ENCODE measurements around the gene NDUFS8. TPM values are rescaled to one million over a fixed set of nuclear protein-coding genes. Genes with fewer than 3 reads are reported as not detected.

The NDUFS8 gene
- total RNA-seq, 1 donor from 2014 or later, result 93.7 TPM

DNA sequence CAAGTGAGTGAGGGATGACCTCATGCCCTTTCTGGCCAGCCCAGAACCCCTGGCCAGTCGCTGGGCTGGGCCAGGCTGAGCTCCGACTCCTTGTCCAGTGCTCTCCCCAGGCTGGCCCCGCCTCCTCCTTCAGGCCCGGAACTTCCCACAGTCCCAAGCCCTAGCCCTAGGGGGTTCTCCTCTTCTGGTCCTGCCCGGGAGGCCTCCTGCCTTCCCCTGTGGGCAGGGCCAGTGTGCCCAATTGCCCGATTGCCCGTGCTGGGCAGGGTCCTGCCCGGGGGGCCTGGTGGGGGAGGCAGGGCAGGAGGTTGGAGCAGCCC lies 12.5 kb downstream of the NDUFS8 start:
- ChIA-PET CTCF (interaction anchor here (1.5 kb wide), 1 partner anchor 166 kb away, joined by 4 read pairs; no protein-coding TSS in a partner anchor), POLR2A (interaction anchor here (3.5 kb wide), 1 partner anchor 12 kb away, joined by 12 read pairs; the partner anchor contains the start of gene NDUFS8)
- intact Hi-C loops (cut with micrococcal nuclease), result no loop called here
- Mint-ChIP-seq H3K36me3 (ENCODE audit: low read depth) (peaks cover 41% of the 10 kb centered on the region), H3K27ac (no peak overlapping the region), H3K4me3 (no peak overlapping the region), H3K4me1 (peaks cover 26% of the 10 kb centered on the region), H3K27me3 (no peaks in the 10 kb centered on the region), H3K9me3 (no peaks in the 10 kb centered on the region)
- no peak for ATAC-seq (ENCODE audit: low read depth)
- no peak for TF ChIP-seq CTCF (IDR thresholded peaks at IDR 0.05)
- no peak for DNase-seq

DNA sequence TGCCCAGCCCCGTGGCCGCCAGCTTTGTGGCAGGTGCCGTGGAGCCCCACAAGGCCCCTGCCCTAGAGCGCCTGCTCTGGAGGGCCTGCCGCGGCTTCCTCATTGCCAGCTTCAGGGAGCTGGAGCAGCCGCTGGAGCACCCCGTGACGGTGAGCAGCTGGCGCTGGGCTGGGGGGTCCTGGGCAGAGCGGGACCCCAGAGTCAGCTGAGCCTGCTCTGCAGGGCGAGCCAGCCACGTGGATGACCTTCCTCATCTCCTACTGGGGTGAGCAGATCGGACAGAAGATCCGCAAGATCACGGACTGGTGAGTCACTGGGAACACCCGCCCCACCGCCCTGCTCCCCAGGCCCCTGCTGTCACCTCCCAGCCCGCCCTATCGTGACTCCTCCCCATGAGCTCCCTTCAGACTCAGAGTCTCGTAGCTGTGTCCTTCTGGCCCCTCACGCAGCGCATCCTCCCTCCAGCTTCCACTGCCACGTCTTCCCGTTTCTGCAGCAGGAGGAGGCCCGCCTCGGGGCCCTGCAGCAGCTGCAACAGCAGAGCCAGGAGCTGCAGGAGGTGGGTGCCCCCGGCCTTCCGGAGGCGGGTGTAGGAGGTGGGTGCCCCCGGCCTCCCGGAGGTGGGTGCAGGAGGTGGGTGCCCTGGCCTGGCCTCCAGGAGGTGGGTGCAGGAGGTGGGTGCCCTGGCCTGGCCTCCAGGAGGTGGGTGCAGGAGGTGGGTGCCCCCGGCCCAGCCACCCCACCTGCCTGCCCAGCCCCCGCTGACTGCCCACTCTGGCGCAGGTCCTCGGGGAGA lies 13.1 kb downstream of the NDUFS8 start:
- H3K4me3 Mint-ChIP-seq, result no peak overlapping the region
- H3K36me3 Mint-ChIP-seq (ENCODE audit: low read depth), result peaks cover 45% of the 10 kb centered on the region
- intact Hi-C loops (cut with micrococcal nuclease), result no loop called here
- ATAC-seq (ENCODE audit: low read depth) (no peak), DNase-seq (peak; percentile 15)
- ChIA-PET POLR2A (interaction anchor here (3.5 kb wide), 1 partner anchor 13 kb away, joined by 12 read pairs; the partner anchor contains the start of gene NDUFS8), CTCF (interaction anchor here (1.5 kb wide), 1 partner anchor 166 kb away, joined by 4 read pairs; no protein-coding TSS in a partner anchor)
- H3K27ac Mint-ChIP-seq, result no peak overlapping the region
- no peak for TF ChIP-seq CTCF (IDR thresholded peaks at IDR 0.05)
- H3K27me3 Mint-ChIP-seq, result no peaks in the 10 kb centered on the region
- H3K4me1 Mint-ChIP-seq, result peaks cover 25% of the 10 kb centered on the region
- no peaks in the 10 kb centered on the region for H3K9me3 Mint-ChIP-seq

DNA sequence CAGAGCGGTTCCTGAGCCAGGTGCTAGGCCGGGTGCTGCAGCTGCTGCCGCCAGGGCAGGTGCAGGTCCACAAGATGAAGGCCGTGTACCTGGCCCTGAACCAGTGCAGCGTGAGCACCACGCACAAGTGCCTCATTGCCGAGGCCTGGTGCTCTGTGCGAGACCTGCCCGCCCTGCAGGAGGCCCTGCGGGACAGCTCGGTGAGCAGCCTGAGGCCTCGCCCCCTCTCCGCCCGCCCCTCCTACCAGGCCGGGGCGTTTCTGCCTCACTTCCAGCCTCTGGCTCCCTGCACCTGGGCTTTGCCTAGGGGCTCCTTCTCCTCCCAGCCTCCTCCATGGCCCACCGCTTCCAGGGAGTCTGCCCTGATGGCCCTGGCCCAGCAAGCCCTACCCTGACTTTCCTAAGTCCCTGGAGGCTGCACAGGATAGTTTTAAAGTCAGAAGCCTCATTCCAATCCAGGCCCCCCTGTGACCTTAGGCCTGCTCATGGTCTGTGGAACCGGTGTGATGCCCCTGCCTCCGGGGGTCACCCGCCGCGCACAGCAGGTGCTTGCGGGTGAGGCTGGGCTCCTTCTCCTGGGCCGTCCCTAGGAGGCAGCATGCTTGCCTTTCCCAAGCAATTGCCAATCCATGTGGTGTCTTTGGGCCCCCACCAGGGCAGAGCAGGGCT lies 13.8 kb downstream of the NDUFS8 start:
- ATAC-seq (ENCODE audit: low read depth) (no peak), DNase-seq (peak; percentile 11)
- no peak overlapping the region for H3K4me3 Mint-ChIP-seq
- H3K4me1 Mint-ChIP-seq, result peaks cover 21% of the 10 kb centered on the region
- CTCF ChIA-PET, result no interaction called here
- no peaks in the 10 kb centered on the region for H3K27me3 Mint-ChIP-seq
- POLR2A ChIA-PET, result no interaction called here
- H3K9me3 Mint-ChIP-seq, result no peaks in the 10 kb centered on the region
- no peak overlapping the region for H3K27ac Mint-ChIP-seq
- intact Hi-C loops (cut with micrococcal nuclease), result no loop called here
- TF ChIP-seq CTCF (IDR thresholded peaks at IDR 0.05), result no peak
- peaks cover 52% of the 10 kb centered on the region for H3K36me3 Mint-ChIP-seq (ENCODE audit: low read depth)

GRCh38 chr11:68044898-68045351 lies 14.4 kb downstream of the NDUFS8 start:
- no peak for TF ChIP-seq CTCF (IDR thresholded peaks at IDR 0.05)
- H3K4me3 Mint-ChIP-seq, result no peak overlapping the region
- DNase-seq (no peak), ATAC-seq (ENCODE audit: low read depth) (no peak)
- POLR2A ChIA-PET, result interaction anchor here (0.6 to 0.8 kb wide), 2 partner anchors 9 to 12 kb away, joined by 3 read pairs; no protein-coding TSS in a partner anchor
- H3K36me3 Mint-ChIP-seq (ENCODE audit: low read depth), result peaks cover 52% of the 10 kb centered on the region
- no peak overlapping the region for H3K27ac Mint-ChIP-seq
- H3K9me3 Mint-ChIP-seq, result no peaks in the 10 kb centered on the region
- CTCF ChIA-PET, result no interaction called here
- intact Hi-C loops (cut with micrococcal nuclease), result no loop called here
- no peaks in the 10 kb centered on the region for H3K27me3 Mint-ChIP-seq
- peaks cover 15% of the 10 kb centered on the region for H3K4me1 Mint-ChIP-seq

Data from activated B cell treated with CpG ODN at 0.5 μM for 24 hours (primary cell).